Breast epithelium (tissue), 4 donors: ENCODE results near the gene PDIA2. TPM values are rescaled to one million over a fixed set of nuclear protein-coding genes. Genes with fewer than 3 reads are reported as not detected.

Experiments
- DNase-seq, 2 donors: peaks; one replicate each; pipeline ENCODE4 v3.0.0-alpha.2; 2019; ENCODE audit warnings: low spot score in 2 of 2
- H3K27ac ChIP-seq, 2 donors: fragments of 200-600 bp; sonication (generic) in 1 of 2; one replicate each; pipeline ENCODE4 v1.5.1; 2016 to 2019; ENCODE audit warnings: mild to moderate bottlenecking in 1 of 2
- H3K27me3 ChIP-seq, 2 donors: fragments of 200-600 bp; sonication (generic) in 1 of 2; one replicate each; pipeline versions ENCODE4 v1.5.1 to v1.6.0; 2017 to 2019; ENCODE audit warnings: control low read depth in 1 of 2, mild to moderate bottlenecking in 1 of 2
- H3K36me3 ChIP-seq: fragments of 200-600 bp; one replicate; pipeline ENCODE4 v1.5.1; 2019
- H3K4me1 ChIP-seq, 2 donors: fragments of 200-600 bp; sonication (generic); one replicate each; pipeline ENCODE4 v1.5.1; 2016 to 2019; ENCODE audit warnings: control low read depth in 1 of 2
- H3K4me3 ChIP-seq, 3 donors: fragments of 200-600 bp; sonication (generic); 1 replicate in 2 of 3; 2 replicates in 1 of 3; pipeline ENCODE4 v1.5.1; 2016 to 2019; ENCODE audit warnings: mild to moderate bottlenecking in 3 of 3, moderate library complexity in 2 of 3
- H3K9me3 ChIP-seq, 2 donors: fragments of 200-600 bp; sonication (generic) in 1 of 2; one replicate each; pipeline ENCODE4 v1.5.1; 2016 to 2019; ENCODE audit warnings: control low read depth in 1 of 2
- POLR2A ChIP-seq: fragments of 450-650 bp; IDR thresholded peaks from one replicate; pipeline ENCODE4 v1.6.1; 2016; ENCODE audit warnings: antibody characterized with exemption, mild to moderate bottlenecking, moderate library complexity
- POLR2AphosphoS5 ChIP-seq, 3 donors: sonication (generic); formaldehyde crosslinking; IDR thresholded peaks; one replicate each; pipeline ENCODE4 v1.6.1; 2017; ENCODE audit warnings: antibody characterized with exemption in 3 of 3
- intact Hi-C: fragments of 100-400 bp; cut with DNase I; formaldehyde crosslinking; loops from one replicate; pipeline ENCODE4 v1.15.1; 2023; ENCODE audit warnings: low total_unique reads
- total RNA-seq, 3 donors: library from RNA; depleted of rRNA; stranded (reverse); fragments of >200 nt; gene quantifications; one replicate each; pipeline ENCODE4 v1.1.0, GENCODE V29; 2016
- TF ChIP-seq, protein P1 (sequence below), 3 donors: fragments of 450-650 bp; IDR thresholded peaks; one replicate each; pipeline ENCODE4 v1.5.1; 2016 to 2017; ENCODE audit warnings: antibody characterized with exemption in 3 of 3, mild to moderate bottlenecking in 3 of 3, moderate library complexity in 3 of 3

The PDIA2 gene
- total RNA-seq, 3 donors from 2014 or later = not detected

DNA sequence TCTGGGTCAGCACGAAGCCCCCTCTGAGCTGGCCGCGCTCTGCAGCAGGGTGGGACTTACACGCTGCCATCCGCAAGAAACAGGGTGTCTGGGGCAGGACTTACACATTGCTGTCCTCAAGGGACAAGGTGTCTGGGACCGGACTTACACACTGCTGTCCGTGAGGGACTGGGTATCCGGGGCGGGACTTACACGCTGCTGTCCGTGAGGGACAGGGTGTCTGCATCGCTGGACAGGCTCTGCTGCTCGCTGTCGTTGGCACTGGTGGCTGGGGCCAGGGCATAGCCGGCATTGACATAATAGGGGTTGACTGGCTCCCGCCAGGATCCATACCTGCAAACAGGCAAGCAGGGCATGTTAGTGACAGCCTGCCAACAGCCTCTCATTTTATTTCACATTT, 31.4 kb downstream of the PDIA2 start:
- Histone ChIP-seq H3K27ac (no peak overlapping the region), H3K36me3 (no peaks in the 10 kb centered on the region), H3K4me3 (no peak overlapping the region), H3K27me3 (no peaks in the 10 kb centered on the region), H3K9me3 (no peaks in the 10 kb centered on the region), H3K4me1 (no peaks in the 10 kb centered on the region)
- intact Hi-C loops = no loop called here
- DNase-seq = no peak
- TF ChIP-seq POLR2A (no peak), POLR2AphosphoS5 (IDR thresholded peaks at IDR 0.05) (no peak)
- TF ChIP-seq, protein P1, sequence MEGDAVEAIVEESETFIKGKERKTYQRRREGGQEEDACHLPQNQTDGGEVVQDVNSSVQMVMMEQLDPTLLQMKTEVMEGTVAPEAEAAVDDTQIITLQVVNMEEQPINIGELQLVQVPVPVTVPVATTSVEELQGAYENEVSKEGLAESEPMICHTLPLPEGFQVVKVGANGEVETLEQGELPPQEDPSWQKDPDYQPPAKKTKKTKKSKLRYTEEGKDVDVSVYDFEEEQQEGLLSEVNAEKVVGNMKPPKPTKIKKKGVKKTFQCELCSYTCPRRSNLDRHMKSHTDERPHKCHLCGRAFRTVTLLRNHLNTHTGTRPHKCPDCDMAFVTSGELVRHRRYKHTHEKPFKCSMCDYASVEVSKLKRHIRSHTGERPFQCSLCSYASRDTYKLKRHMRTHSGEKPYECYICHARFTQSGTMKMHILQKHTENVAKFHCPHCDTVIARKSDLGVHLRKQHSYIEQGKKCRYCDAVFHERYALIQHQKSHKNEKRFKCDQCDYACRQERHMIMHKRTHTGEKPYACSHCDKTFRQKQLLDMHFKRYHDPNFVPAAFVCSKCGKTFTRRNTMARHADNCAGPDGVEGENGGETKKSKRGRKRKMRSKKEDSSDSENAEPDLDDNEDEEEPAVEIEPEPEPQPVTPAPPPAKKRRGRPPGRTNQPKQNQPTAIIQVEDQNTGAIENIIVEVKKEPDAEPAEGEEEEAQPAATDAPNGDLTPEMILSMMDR (IDR thresholded peaks at IDR 0.05) = no peak

DNA sequence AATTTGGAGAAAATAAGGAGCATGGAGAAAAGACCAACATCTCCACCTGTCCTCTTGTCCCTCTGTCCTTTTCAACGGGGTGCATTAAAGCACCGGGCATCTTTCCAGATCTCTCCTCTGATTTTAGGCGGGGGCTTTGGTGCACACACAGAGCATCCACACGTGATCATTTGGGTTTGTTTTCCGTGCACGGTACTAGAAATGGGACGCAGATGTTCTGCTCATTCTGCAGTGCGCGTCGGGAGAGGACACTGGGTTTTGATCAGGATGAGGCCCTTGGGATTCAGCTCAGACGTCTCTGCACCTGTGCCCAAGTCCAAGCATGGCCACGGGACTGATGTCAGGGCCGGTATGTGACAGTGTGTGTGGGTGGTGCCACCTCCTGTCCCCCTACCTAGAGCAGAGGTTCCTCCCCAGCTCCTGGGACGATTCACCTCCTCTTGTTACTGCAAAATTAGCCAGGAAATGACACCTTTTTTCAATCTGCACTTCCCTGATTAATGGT, 31.9 kb downstream of the PDIA2 start:
- Histone ChIP-seq H3K4me3 (no peak overlapping the region), H3K27ac (no peak overlapping the region), H3K27me3 (no peaks in the 10 kb centered on the region), H3K9me3 (no peaks in the 10 kb centered on the region), H3K4me1 (no peaks in the 10 kb centered on the region), H3K36me3 (no peaks in the 10 kb centered on the region)
- no peak for DNase-seq
- TF ChIP-seq, protein P1 (IDR thresholded peaks at IDR 0.05) = no peak
- no peak for TF ChIP-seq POLR2AphosphoS5 (IDR thresholded peaks at IDR 0.05)
- TF ChIP-seq POLR2A = no peak
- intact Hi-C loops = no loop called here

DNA sequence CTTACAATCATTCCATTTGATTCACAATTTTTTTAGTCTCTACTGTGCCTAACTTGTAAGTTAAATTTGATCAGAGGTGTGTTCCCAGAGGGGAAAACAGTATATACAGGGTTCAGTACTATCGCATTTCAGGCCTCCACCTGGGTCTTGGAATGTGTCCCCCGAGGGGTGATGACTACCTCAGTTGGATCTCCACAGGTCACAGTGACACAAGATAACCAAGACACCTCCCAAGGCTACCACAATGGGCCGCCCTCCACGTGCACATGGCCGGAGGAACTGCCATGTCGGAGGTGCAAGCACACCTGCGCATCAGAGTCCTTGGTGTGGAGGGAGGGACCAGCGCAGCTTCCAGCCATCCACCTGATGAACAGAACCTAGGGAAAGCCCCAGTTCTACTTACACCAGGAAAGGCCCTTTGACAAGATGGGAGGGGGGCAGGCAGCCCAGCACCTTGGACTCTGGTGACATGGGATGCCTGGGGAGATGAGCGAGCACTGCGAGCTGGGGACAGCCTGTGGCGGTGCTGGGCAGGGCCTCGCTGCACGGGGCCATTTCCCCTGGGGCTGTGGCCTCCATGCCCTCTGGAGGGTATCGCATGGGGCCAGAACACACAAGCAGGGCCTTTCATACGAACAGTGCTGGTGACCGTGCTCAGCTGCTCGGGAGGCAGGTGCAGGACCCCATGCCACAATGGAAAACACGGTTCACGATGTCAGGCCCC, 33.9 kb downstream of the PDIA2 start:
- H3K9me3 ChIP-seq = no peaks in the 10 kb centered on the region
- H3K4me1 ChIP-seq = no peaks in the 10 kb centered on the region
- no peak overlapping the region for H3K4me3 ChIP-seq
- TF ChIP-seq POLR2A = no peak
- TF ChIP-seq POLR2AphosphoS5 (IDR thresholded peaks at IDR 0.05) = no peak
- TF ChIP-seq, protein P1 (IDR thresholded peaks at IDR 0.05) = no peak
- H3K27me3 ChIP-seq = no peaks in the 10 kb centered on the region
- DNase-seq = no peak
- H3K27ac ChIP-seq = no peak overlapping the region
- H3K36me3 ChIP-seq = no peaks in the 10 kb centered on the region
- intact Hi-C loops = no loop called here

DNA sequence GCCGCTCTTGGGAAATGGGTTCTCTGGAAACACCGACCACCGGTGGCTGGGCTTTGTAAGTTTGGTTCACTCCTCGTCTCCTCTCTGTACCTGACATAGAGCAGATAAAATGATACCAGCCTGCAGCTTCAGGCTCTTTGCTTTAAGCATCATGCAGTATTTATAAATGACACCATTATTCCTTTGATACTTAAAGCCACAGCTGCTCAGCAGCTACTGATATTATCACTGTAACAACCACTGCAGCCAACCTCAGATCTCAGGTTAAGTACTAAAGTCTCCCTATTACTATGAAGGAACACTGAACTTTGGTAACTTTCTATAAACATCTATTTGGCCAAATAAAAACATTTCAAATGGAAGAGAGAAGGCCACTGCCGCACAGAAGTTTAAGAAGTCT, 34.6 kb downstream of the PDIA2 start:
- intact Hi-C loops = no loop called here
- Histone ChIP-seq H3K27ac (no peak overlapping the region), H3K4me1 (no peaks in the 10 kb centered on the region), H3K4me3 (no peak overlapping the region), H3K36me3 (no peaks in the 10 kb centered on the region), H3K9me3 (no peaks in the 10 kb centered on the region), H3K27me3 (no peaks in the 10 kb centered on the region)
- no peak for TF ChIP-seq POLR2A
- TF ChIP-seq POLR2AphosphoS5 (IDR thresholded peaks at IDR 0.05) = no peak
- TF ChIP-seq, protein P1 (IDR thresholded peaks at IDR 0.05) = no peak
- DNase-seq = no peak

DNA sequence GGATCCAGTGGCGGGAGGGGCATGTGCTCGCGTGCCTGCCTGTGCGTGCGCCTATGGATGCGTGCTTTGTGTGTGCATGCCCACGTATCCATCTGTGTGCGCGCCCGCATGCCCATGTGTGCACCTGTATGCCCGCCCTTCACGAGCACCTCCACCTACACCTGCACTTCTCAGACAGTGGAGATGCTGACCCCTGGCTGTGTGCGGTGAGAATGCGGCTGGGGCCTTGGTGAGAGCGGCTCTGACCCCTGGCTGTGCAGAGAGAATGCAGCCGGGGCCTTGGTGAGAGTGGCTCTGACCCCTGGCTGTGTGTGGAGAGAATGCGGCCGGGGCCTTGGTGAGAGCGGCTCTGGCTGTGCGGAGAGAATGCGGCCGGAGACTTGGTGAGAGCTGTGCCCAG, 35.7 kb downstream of the PDIA2 start:
- DNase-seq = no peak
- no peak overlapping the region for H3K4me3 ChIP-seq
- TF ChIP-seq, protein P1 (IDR thresholded peaks at IDR 0.05) = no peak
- TF ChIP-seq POLR2A = no peak

More for the DNA sequence above, 35.7 kb downstream of the PDIA2 start:
- no peaks in the 10 kb centered on the region for H3K27me3 ChIP-seq
- H3K9me3 ChIP-seq = no peaks in the 10 kb centered on the region
- intact Hi-C loops = no loop called here
- H3K27ac ChIP-seq = no peak overlapping the region
- H3K4me1 ChIP-seq = no peaks in the 10 kb centered on the region
- H3K36me3 ChIP-seq = no peaks in the 10 kb centered on the region
